ENCODE measurements around the gene SPIRE2. TPM values are rescaled to one million over a fixed set of nuclear protein-coding genes. Genes with fewer than 3 reads are reported as not detected.

Gene SPIRE2
- total and polyA plus RNA-seq, 9 of the 15 experiments (the other 6 are each of a cell fraction or from before 2014, with no cell fraction given), result 0.70 to 7.5 (median 4.6) TPM

GRCh38 chr16:89811321-89811720, 17.0 kb upstream of the SPIRE2 start:
- H3K9me1 ChIP-seq (ENCODE audit: control insufficient read depth, insufficient read depth, low read length), result no peaks in the 10 kb centered on the region
- TF ChIP-seq ZSCAN32 (CRISPR knock-in tag; IDR thresholded peaks at IDR 0.05), result no peak
- no peak for TF ChIP-seq FOSL1 (tag; conservative IDR thresholded peaks at IDR 0.05)
- TF ChIP-seq KHSRP (IDR thresholded peaks at IDR 0.05), result no peak
- TF ChIP-seq ZNF384 (IDR thresholded peaks at IDR 0.05; ENCODE audit: low read depth, low read length), result no peak
- no peak for TF ChIP-seq ZNF655 (CRISPR knock-in tag; IDR thresholded peaks at IDR 0.05)
- no peak for TF ChIP-seq FOXP1 (CRISPR knock-in tag; IDR thresholded peaks at IDR 0.05)
- no peak for TF ChIP-seq HNRNPLL (IDR thresholded peaks at IDR 0.05; ENCODE audit: low read depth, low read length, poor library complexity, severe bottlenecking)
- TF ChIP-seq TOE1 (IDR thresholded peaks at IDR 0.05; ENCODE audit: borderline replicate concordance), result no peak
- TF ChIP-seq TOE1 (CRISPR knock-in tag; IDR thresholded peaks at IDR 0.05; ENCODE audit: borderline replicate concordance, low read depth), result no peak
- TF ChIP-seq ZBTB17 (CRISPR knock-in tag; IDR thresholded peaks at IDR 0.05), result no peak
- H3K4me3 ChIP-seq, result no peak overlapping the region
- FAIRE-seq (no peak), ATAC-seq (no peak), DNase-seq (ENCODE audit: extremely low read depth in 1 of 4, low spot score in 3 of 4) (no peak)
- ChIA-PET POLR2A (interaction anchor here (1.0 to 1.1 kb wide), 2 partner anchors 9 to 50 kb away, joined by 3 to 4 read pairs; no protein-coding TSS in a partner anchor), CTCF (ENCODE audit: low intra/inter-chr PET ratio) (interaction anchor here (0.5 kb wide), 1 partner anchor 44 kb away, joined by 3 read pairs; no protein-coding TSS in a partner anchor)
- no peak overlapping the region for H2AFZ ChIP-seq (ENCODE audit: low read depth, low read length)
- H3K79me2 ChIP-seq (ENCODE audit: control insufficient read depth, insufficient read depth, low read length), result peaks cover 55% of the 10 kb centered on the region
- H3K36me3 ChIP-seq (ENCODE audit: control insufficient read depth, insufficient read depth, low read length), result peaks cover 69% of the 10 kb centered on the region
- BruUV-seq (replicated peaks), result no TSS peak
- H3K4me1 ChIP-seq (replicated peaks in 1 of 2; ENCODE audit: control insufficient read depth in 2 of 2, insufficient read depth in 2 of 2, low read length in 2 of 2), result peaks cover 11 to 28% of the 10 kb centered on the region in 2 experiments; a peak in 4 of 5 replicates
- no peak overlapping the region for H3K4me2 ChIP-seq (ENCODE audit: insufficient read depth, low read length)
- no peaks in the 10 kb centered on the region for H4K20me1 ChIP-seq (replicated peaks; ENCODE audit: control insufficient read depth, insufficient read depth, low read length)
- 97% methylated on average over 2 of the region's 2 CpGs for WGBS (ENCODE audit: insufficient coverage, low coverage, missing lambda C conversion rate)
- no peaks in the 10 kb centered on the region for H3K27me3 ChIP-seq (ENCODE audit: control insufficient read depth in 2 of 2, insufficient read depth in 2 of 2, low read length in 2 of 2)
- no peaks in the 10 kb centered on the region for H3K9me3 ChIP-seq (replicated peaks; ENCODE audit: control insufficient read depth, insufficient read depth, low read depth, low read length)
- no peak overlapping the region for H3K27ac ChIP-seq (ENCODE audit: extremely low read depth, low read depth, low read length)
- no peak overlapping the region for H3K9ac ChIP-seq (ENCODE audit: insufficient read depth in 1 of 2, low read depth in 2 of 2, low read length in 2 of 2)
- intact Hi-C loops (cut with micrococcal nuclease), result no loop called here
- in situ Hi-C loops (cut with MboI), result no loop called here

Measured in K562 (cell line).